Bronchial epithelial cell (primary cell): ENCODE data around the gene SBK3. TPM values are rescaled to one million over a fixed set of nuclear protein-coding genes. Genes with fewer than 3 reads are reported as not detected.

Experiments used
- DNase-seq: peaks from one replicate; pipeline ENCODE4 v3.0.0-alpha.2; 2010; ENCODE audit warnings: low read depth
- FAIRE-seq: peaks from 2 replicates; lab custom pipeline; 2011; peaks lifted over from hg19 to GRCh38; lab: Jason Lieb, UNC
- H3K27me3 ChIP-seq: 2 replicates; pipeline ENCODE4 v1.5.1; 2011; ENCODE audit warnings: low read length; ENCODE audit not compliant: control insufficient read depth, insufficient read depth
- H3K36me3 ChIP-seq: 2 replicates; pipeline ENCODE4 v1.5.1; 2011; ENCODE audit warnings: low read length; ENCODE audit not compliant: control insufficient read depth, insufficient read depth
- H3K4me3 ChIP-seq: 2 replicates; pipeline ENCODE4 v1.5.1; 2011; ENCODE audit warnings: mild to moderate bottlenecking, low read depth, low read length, control low read depth
- CTCF ChIP-seq: IDR thresholded peaks from 2 replicates; pipeline ENCODE4 v1.5.1; 2011; ENCODE audit warnings: mild to moderate bottlenecking, moderate library complexity, low read length, control low read depth, inconsistent platforms; ENCODE audit not compliant: insufficient read depth, severe bottlenecking
- total RNA-seq: library from RNA; depleted of rRNA; stranded (reverse); fragments of >200 nt; gene quantifications from 2 replicates; pipeline ENCODE4 v1.2.1, GENCODE V29; 2014

The SBK3 gene
- not detected in 2 replicates for total RNA-seq

- no peaks in the 10 kb centered on the region for H3K27me3 ChIP-seq
- no peak for FAIRE-seq
- no peak for TF ChIP-seq CTCF
- DNase-seq, result no peak
- no peaks in the 10 kb centered on the region for H3K36me3 ChIP-seq
- no peak within 1 kb of the TSS for H3K4me3 ChIP-seq
These were observed at the start of gene SBK3 for GRCh38 chr19:55545443-55545842. TSS of gene SBK3 (minus strand) at chr19:55545543. CDS start at chr19:55545543, 0 bp downstream.

GRCh38 chr19:55593096-55593772 is 47.9 kb upstream of the SBK3 start:
- H3K4me3 ChIP-seq, result no peak overlapping the region
- peaks cover 6% of the 10 kb centered on the region for H3K36me3 ChIP-seq
- H3K27me3 ChIP-seq, result no peaks in the 10 kb centered on the region
- TF ChIP-seq CTCF, result no peak
- DNase-seq (no peak), FAIRE-seq (no peak)

- no peak for TF ChIP-seq CTCF
- no peak for DNase-seq
- peaks cover 6% of the 10 kb centered on the region for H3K36me3 ChIP-seq
- no peak overlapping the region for H3K4me3 ChIP-seq
- FAIRE-seq, result no peak
- no peaks in the 10 kb centered on the region for H3K27me3 ChIP-seq
These were observed 47.2 kb upstream of the SBK3 start for GRCh38 chr19:55592391-55593090.

GRCh38 chr19:55591555-55591954 is 46.2 kb upstream of the SBK3 start:
- TF ChIP-seq CTCF, result no peak
- no peak for DNase-seq
- FAIRE-seq, result no peak

GRCh38 chr19:55590617-55591016 is 45.3 kb upstream of the SBK3 start:
- Histone ChIP-seq H3K36me3 (peaks cover 3% of the 10 kb centered on the region), H3K27me3 (no peaks in the 10 kb centered on the region), H3K4me3 (no peak overlapping the region)
- DNase-seq (no peak), FAIRE-seq (no peak)
- TF ChIP-seq CTCF, result no peak

More at GRCh38 chr19:55591555-55591954, 46.2 kb upstream of the SBK3 start:
- Histone ChIP-seq H3K4me3 (no peak overlapping the region), H3K36me3 (peaks cover 5% of the 10 kb centered on the region), H3K27me3 (no peaks in the 10 kb centered on the region)

- DNase-seq, result no peak
- no peaks in the 10 kb centered on the region for H3K27me3 ChIP-seq
- H3K4me3 ChIP-seq, result no peak overlapping the region
- H3K36me3 ChIP-seq, result peaks cover 3% of the 10 kb centered on the region
- TF ChIP-seq CTCF, result no peak
- FAIRE-seq, result peak; percentile 18
These were observed 44.8 kb upstream of the SBK3 start for GRCh38 chr19:55590109-55590508.
